ENCODE data around the gene VOPP1. TPM values are rescaled to one million over a fixed set of nuclear protein-coding genes. Genes with fewer than 3 reads are reported as not detected.

Gene VOPP1
- total and polyA plus RNA-seq, 2 of the 13 experiments (the other 11 are each of a cell fraction or from before 2014, with no cell fraction given): 21.8 to 55.3 TPM

DNA sequence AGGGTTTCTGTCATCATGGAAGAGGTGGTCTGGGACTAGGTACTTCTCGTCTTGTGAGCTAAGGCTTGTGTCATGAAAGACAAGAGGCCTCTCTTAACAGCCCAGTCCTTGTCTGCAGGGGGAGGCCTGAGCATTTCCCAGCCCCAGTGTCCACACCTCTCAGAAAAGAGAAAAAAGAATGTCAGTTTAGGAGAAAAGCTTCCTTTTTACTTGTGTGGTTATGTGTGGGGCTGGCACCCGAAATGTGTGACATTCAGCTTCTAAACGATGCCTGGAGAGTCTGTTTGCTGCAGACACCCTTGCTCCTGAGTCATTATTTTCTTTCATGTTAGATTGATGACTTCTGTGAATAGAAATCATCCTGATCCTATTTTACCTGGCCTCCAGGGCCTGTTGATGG is 139.8 kb downstream of the VOPP1 start:
- ATAC-seq (no peak), FAIRE-seq (no peak), DNase-seq (ENCODE audit: low spot score) (no peak)
- H3K4me2 ChIP-seq (ENCODE audit: low read depth, low read length): no peak overlapping the region
- CTCF ChIA-PET (ENCODE audit: low intra/inter-chr PET ratio, low total read pairs): interaction anchor here (1.3 kb wide), 2 partner anchors 153 to 165 kb away, joined by 3 read pairs; no protein-coding TSS in a partner anchor
- no peak overlapping the region for H3K4me3 ChIP-seq (replicated peaks in 1 of 3; ENCODE audit: insufficient read depth in 1 of 3, low read depth in 2 of 3, low read length in 3 of 3)
- H2AFZ ChIP-seq (ENCODE audit: low read length): no peak overlapping the region
- H3K9ac ChIP-seq (ENCODE audit: insufficient read depth, low read depth, low read length): no peak overlapping the region
- no peak overlapping the region for H3K27ac ChIP-seq (ENCODE audit: extremely low read length, insufficient read depth, low read length)
- BruUV-seq (replicated peaks): no TSS peak
- no peaks in the 10 kb centered on the region for H4K20me1 ChIP-seq (ENCODE audit: insufficient read depth, low read length)
- POLR2A ChIA-PET: no interaction called here
- H3K79me2 ChIP-seq (ENCODE audit: insufficient read depth, low read length): no peaks in the 10 kb centered on the region
- 92% methylated on average over 3 of the region's 3 CpGs for WGBS (ENCODE audit: low lambda C conversion rate)
- in situ Hi-C loops (cut with HindIII; ENCODE audit: extremely low pct_ligation_motif_present, low pct_unique_long_range_greater_than_20kb) (loop anchor here (10.0 kb wide), 1 partner anchor 162 kb away; no protein-coding TSS in a partner anchor), intact Hi-C loops (cut with micrococcal nuclease; ENCODE audit: unreplicated experiment) (no loop called here)
- no peaks in the 10 kb centered on the region for H3K27me3 ChIP-seq (ENCODE audit: control insufficient read depth in 1 of 2, insufficient read depth in 2 of 2, low read length in 2 of 2)
- H3K9me3 ChIP-seq (ENCODE audit: low read length): no peaks in the 10 kb centered on the region
- peaks cover 6% of the 10 kb centered on the region; the same call in 1 of the 2 replicates for H3K4me1 ChIP-seq (ENCODE audit: insufficient read depth, low read length)
- peaks cover 3 to 4% of the 10 kb centered on the region in 2 experiments; a peak in 3 of 5 replicates for H3K36me3 ChIP-seq (replicated peaks in 1 of 2; ENCODE audit: control insufficient read depth in 1 of 2, insufficient read depth in 2 of 2, low read length in 2 of 2)
- TF ChIP-seq ZFP36L1 (CRISPR knock-in tag; IDR thresholded peaks at IDR 0.05) (no peak), ZNF10 (CRISPR knock-in tag; IDR thresholded peaks at IDR 0.05; ENCODE audit: borderline replicate concordance, low read depth) (no peak), SYNCRIP (IDR thresholded peaks at IDR 0.05; ENCODE audit: insufficient read depth, low read depth, low read length) (no peak), RAD21 (CRISPR knock-in tag; IDR thresholded peaks at IDR 0.05) (no peak), ZNF335 (CRISPR knock-in tag; IDR thresholded peaks at IDR 0.05) (no peak), TCF12 (IDR thresholded peaks at IDR 0.05) (no peak), TCF12 (CRISPR knock-in tag; IDR thresholded peaks at IDR 0.05) (no peak), ZNF850 (CRISPR knock-in tag; conservative IDR thresholded peaks at IDR 0.05) (no peak), ZNF749 (CRISPR knock-in tag; IDR thresholded peaks at IDR 0.05; ENCODE audit: borderline replicate concordance) (no peak), JARID2 (CRISPR knock-in tag; IDR thresholded peaks at IDR 0.05; ENCODE audit: insufficient replicate concordance) (no peak), DNMT3B (CRISPR knock-in tag; conservative IDR thresholded peaks at IDR 0.05) (no peak), KDM2A (CRISPR knock-in tag; IDR thresholded peaks at IDR 0.05; ENCODE audit: borderline replicate concordance, low read depth) (no peak), NCOR1 (IDR thresholded peaks at IDR 0.05; ENCODE audit: borderline replicate concordance, low read length) (no peak), ZNF350 (CRISPR knock-in tag; IDR thresholded peaks at IDR 0.05; ENCODE audit: borderline replicate concordance, low read depth) (no peak)
- TF ChIP-seq, protein P1, sequence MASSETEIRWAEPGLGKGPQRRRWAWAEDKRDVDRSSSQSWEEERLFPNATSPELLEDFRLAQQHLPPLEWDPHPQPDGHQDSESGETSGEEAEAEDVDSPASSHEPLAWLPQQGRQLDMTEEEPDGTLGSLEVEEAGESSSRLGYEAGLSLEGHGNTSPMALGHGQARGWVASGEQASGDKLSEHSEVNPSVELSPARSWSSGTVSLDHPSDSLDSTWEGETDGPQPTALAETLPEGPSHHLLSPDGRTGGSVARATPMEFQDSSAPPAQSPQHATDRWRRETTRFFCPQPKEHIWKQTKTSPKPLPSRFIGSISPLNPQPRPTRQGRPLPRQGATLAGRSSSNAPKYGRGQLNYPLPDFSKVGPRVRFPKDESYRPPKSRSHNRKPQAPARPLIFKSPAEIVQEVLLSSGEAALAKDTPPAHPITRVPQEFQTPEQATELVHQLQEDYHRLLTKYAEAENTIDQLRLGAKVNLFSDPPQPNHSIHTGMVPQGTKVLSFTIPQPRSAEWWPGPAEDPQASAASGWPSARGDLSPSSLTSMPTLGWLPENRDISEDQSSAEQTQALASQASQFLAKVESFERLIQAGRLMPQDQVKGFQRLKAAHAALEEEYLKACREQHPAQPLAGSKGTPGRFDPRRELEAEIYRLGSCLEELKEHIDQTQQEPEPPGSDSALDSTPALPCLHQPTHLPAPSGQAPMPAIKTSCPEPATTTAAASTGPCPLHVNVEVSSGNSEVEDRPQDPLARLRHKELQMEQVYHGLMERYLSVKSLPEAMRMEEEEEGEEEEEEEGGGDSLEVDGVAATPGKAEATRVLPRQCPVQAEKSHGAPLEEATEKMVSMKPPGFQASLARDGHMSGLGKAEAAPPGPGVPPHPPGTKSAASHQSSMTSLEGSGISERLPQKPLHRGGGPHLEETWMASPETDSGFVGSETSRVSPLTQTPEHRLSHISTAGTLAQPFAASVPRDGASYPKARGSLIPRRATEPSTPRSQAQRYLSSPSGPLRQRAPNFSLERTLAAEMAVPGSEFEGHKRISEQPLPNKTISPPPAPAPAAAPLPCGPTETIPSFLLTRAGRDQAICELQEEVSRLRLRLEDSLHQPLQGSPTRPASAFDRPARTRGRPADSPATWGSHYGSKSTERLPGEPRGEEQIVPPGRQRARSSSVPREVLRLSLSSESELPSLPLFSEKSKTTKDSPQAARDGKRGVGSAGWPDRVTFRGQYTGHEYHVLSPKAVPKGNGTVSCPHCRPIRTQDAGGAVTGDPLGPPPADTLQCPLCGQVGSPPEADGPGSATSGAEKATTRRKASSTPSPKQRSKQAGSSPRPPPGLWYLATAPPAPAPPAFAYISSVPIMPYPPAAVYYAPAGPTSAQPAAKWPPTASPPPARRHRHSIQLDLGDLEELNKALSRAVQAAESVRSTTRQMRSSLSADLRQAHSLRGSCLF (CRISPR knock-in tag; IDR thresholded peaks at IDR 0.05; ENCODE audit: borderline replicate concordance): no peak
- TF ChIP-seq, protein P2, sequence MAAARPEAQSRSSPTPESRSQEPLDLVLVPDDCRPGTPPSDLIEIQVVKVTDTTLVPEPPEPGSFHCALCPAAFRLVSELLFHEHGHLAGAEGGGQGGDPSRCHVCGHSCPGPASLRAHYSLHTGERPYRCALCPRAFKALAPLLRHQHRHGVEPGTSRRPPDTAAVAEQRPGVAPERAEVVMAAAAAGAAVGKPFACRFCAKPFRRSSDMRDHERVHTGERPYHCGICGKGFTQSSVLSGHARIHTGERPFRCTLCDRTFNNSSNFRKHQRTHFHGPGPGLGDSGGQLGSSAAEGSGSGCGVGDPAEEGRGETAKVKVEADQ (CRISPR knock-in tag; IDR thresholded peaks at IDR 0.05; ENCODE audit: borderline replicate concordance): no peak
- TF ChIP-seq, protein P3, sequence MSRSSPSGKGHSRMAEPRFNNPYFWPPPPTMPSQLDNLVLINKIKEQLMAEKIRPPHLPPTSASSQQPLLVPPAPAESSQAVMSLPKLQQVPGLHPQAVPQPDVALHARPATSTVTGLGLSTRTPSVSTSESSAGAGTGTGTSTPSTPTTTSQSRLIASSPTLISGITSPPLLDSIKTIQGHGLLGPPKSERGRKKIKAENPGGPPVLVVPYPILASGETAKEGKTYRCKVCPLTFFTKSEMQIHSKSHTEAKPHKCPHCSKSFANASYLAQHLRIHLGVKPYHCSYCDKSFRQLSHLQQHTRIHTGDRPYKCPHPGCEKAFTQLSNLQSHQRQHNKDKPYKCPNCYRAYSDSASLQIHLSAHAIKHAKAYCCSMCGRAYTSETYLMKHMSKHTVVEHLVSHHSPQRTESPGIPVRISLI (CRISPR knock-in tag; IDR thresholded peaks at IDR 0.05; ENCODE audit: borderline replicate concordance): no peak
- TF ChIP-seq, protein P4, sequence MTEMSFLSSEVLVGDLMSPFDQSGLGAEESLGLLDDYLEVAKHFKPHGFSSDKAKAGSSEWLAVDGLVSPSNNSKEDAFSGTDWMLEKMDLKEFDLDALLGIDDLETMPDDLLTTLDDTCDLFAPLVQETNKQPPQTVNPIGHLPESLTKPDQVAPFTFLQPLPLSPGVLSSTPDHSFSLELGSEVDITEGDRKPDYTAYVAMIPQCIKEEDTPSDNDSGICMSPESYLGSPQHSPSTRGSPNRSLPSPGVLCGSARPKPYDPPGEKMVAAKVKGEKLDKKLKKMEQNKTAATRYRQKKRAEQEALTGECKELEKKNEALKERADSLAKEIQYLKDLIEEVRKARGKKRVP (CRISPR knock-in tag; IDR thresholded peaks at IDR 0.05): no peak

Data from HepG2 (cell line).